ENCODE measurements around the gene PFKL.
"Not testable (repeated sequence)": the region's sequence is repeated elsewhere in the genome, so short reads cannot be mapped to it uniquely, and the experiment has no call there.

PFKL gene

GRCh38 chr21:44338971-44339910 lies 39.4 kb downstream of the PFKL start, which contains the start of gene CFAP410:
CFAP410 (minus strand) TSS chr21:44339390; CDS start chr21:44339194, 196 bp downstream.
- TF ChIP-seq CTCF (conservative IDR thresholded peaks at IDR 0.05; ENCODE audit: low read depth, low read length), result no peak
- DNase-seq (ENCODE audit: low read depth), result peak; percentile 83
- peak within 1 kb of the TSS; percentile 98 for H3K4me3 ChIP-seq (ENCODE audit: low read length)

GRCh38 chr21:44341726-44342458 lies 42.0 kb downstream of the PFKL start:
- DNase-seq (ENCODE audit: low read depth); H3K4me3 ChIP-seq (ENCODE audit: low read length): not testable (repeated sequence)

- DNase-seq (ENCODE audit: low read depth); H3K4me3 ChIP-seq (ENCODE audit: low read length): not testable (repeated sequence)
These were observed 43.1 kb downstream of the PFKL start for GRCh38 chr21:44342981-44343380.

GRCh38 chr21:44344541-44345183 lies 44.8 kb downstream of the PFKL start:
- no peak for TF ChIP-seq CTCF (conservative IDR thresholded peaks at IDR 0.05; ENCODE audit: low read depth, low read length)
- H3K4me3 ChIP-seq (ENCODE audit: low read length), result no peak overlapping the region

GRCh38 chr21:44345495-44345894 lies 45.6 kb downstream of the PFKL start:
- TF ChIP-seq CTCF (conservative IDR thresholded peaks at IDR 0.05; ENCODE audit: low read depth, low read length), result no peak
- DNase-seq (ENCODE audit: low read depth), result no peak
- H3K4me3 ChIP-seq (ENCODE audit: low read length), result no peak overlapping the region

More at GRCh38 chr21:44344541-44345183, 44.8 kb downstream of the PFKL start:
- no peak for DNase-seq (ENCODE audit: low read depth)

- H3K4me3 ChIP-seq (ENCODE audit: low read length), result no peak overlapping the region
- no peak for DNase-seq (ENCODE audit: low read depth)
- no peak for TF ChIP-seq CTCF (conservative IDR thresholded peaks at IDR 0.05; ENCODE audit: low read depth, low read length)
These were observed 48.1 kb downstream of the PFKL start for GRCh38 chr21:44347911-44348451.

- TF ChIP-seq CTCF (conservative IDR thresholded peaks at IDR 0.05; ENCODE audit: low read depth, low read length), result no peak
- no peak overlapping the region for H3K4me3 ChIP-seq (ENCODE audit: low read length)
- DNase-seq (ENCODE audit: low read depth), result no peak
These were observed 49.0 kb downstream of the PFKL start for GRCh38 chr21:44348861-44349260.

All from retinal pigment epithelial cell (primary cell).